Suprapubic skin (tissue), 4 donors: ENCODE results near the gene NFKBIZ. TPM values are rescaled to one million over a fixed set of nuclear protein-coding genes. Genes with fewer than 3 reads are reported as not detected.

Source experiments
- DNase-seq, 2 donors: peaks; one replicate each; pipeline ENCODE4 v3.0.0-alpha.2; 2019; ENCODE audit warnings: low spot score in 2 of 2
- H3K27ac ChIP-seq: fragments of 200-600 bp; sonication (generic); one replicate; pipeline ENCODE4 v1.5.1; 2019
- H3K27me3 ChIP-seq: fragments of 200-600 bp; sonication (generic); one replicate; pipeline ENCODE4 v1.5.1; 2019
- H3K36me3 ChIP-seq: fragments of 200-600 bp; sonication (generic); one replicate; pipeline ENCODE4 v1.5.1; 2019
- H3K4me1 ChIP-seq: fragments of 200-600 bp; sonication (generic); one replicate; pipeline ENCODE4 v1.5.1; 2019
- H3K4me3 ChIP-seq: fragments of 200-600 bp; sonication (generic); one replicate; pipeline ENCODE4 v1.5.1; 2019; ENCODE audit warnings: mild to moderate bottlenecking
- H3K9me3 ChIP-seq: fragments of 200-600 bp; sonication (generic); one replicate; pipeline ENCODE4 v1.5.1; 2019
- EP300 ChIP-seq: sonication (generic); formaldehyde crosslinking; IDR thresholded peaks from one replicate; pipeline ENCODE4 v1.6.1; 2017; ENCODE audit warnings: antibody characterized with exemption
- POLR2A ChIP-seq, 2 donors: fragments of 450-650 bp; IDR thresholded peaks; one replicate each; pipeline ENCODE4 v1.6.1; 2017; ENCODE audit warnings: antibody characterized with exemption in 2 of 2, mild to moderate bottlenecking in 2 of 2, moderate library complexity in 2 of 2
- POLR2AphosphoS5 ChIP-seq, 3 donors: sonication (generic); formaldehyde crosslinking; IDR thresholded peaks; one replicate each; pipeline ENCODE4 v1.6.1; 2017; ENCODE audit warnings: antibody characterized with exemption in 3 of 3
- WGBS: methylation state at CpG from one replicate; pipeline ENCODE4 v1.1.5; 2018; 5-methylcytosine and 5-hydroxymethylcytosine counted together
- total RNA-seq, 4 donors: library from RNA; depleted of rRNA; stranded (reverse); fragments of >200 nt; gene quantifications; one replicate each; pipeline ENCODE4 v1.1.0, GENCODE V29; 2016
- TF ChIP-seq, protein P1 (sequence below), 2 donors: fragments of 200-600 bp in 1 of 2; fragments of 450-650 bp in 1 of 2; sonication (generic) in 1 of 2; IDR thresholded peaks; one replicate each; pipeline ENCODE4 v1.5.1; 2016 to 2019; ENCODE audit warnings: antibody characterized with exemption in 2 of 2, mild to moderate bottlenecking in 1 of 2, moderate library complexity in 1 of 2

Gene NFKBIZ
- total RNA-seq, 4 donors from 2014 or later = 142 to 311 (median 159) TPM

DNA sequence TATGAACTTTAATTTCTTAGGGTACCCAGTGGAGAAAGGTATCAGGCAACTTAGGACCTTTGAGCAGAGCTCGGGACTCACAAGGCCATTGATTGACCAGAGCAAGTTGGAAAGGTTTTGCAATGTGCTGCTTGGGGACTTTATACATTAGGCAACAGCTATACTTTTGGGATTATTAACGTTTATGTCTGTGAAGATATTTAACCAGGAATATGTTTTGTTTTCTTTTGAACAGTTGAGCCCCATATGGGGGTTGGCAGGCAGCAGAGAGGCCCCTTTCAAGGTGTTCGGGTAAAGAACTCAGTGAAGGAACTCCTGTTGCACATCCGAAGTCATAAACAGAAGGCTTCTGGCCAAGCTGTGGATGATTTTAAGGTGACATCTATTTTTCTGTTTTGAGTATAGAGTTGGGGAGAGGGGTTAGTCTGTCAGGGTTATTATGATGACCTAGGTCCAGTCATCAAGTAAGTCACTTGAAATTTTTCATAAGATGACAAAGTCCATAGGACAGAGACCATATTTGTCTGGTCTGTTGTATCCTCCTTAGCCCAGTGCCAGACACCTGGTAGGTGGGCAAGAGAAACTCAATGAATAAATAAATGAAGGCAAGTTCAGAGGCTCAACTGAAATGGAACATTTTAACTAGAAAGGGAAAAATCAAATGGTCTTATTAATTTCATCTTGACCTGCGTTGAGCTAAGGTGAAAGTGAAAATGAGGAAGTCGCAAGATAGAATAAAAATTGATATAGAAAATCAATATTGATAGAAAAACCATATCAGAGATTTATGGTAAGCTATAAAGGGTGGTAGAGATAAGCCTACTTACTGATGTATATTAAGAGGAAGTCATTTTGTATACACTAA, 2.8 kb downstream of the NFKBIZ start:
- Histone ChIP-seq H3K9me3 (no peaks in the 10 kb centered on the region), H3K36me3 (peaks cover 53% of the 10 kb centered on the region), H3K4me1 (peaks cover 61% of the 10 kb centered on the region), H3K4me3 (peak overlapping the region; percentile 84), H3K27ac (peak overlapping the region; percentile 100), H3K27me3 (no peaks in the 10 kb centered on the region)
- TF ChIP-seq, protein P1, sequence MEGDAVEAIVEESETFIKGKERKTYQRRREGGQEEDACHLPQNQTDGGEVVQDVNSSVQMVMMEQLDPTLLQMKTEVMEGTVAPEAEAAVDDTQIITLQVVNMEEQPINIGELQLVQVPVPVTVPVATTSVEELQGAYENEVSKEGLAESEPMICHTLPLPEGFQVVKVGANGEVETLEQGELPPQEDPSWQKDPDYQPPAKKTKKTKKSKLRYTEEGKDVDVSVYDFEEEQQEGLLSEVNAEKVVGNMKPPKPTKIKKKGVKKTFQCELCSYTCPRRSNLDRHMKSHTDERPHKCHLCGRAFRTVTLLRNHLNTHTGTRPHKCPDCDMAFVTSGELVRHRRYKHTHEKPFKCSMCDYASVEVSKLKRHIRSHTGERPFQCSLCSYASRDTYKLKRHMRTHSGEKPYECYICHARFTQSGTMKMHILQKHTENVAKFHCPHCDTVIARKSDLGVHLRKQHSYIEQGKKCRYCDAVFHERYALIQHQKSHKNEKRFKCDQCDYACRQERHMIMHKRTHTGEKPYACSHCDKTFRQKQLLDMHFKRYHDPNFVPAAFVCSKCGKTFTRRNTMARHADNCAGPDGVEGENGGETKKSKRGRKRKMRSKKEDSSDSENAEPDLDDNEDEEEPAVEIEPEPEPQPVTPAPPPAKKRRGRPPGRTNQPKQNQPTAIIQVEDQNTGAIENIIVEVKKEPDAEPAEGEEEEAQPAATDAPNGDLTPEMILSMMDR (IDR thresholded peaks at IDR 0.05) = no peak
- WGBS = 54% methylated on average over 6 of the region's 6 CpGs
- DNase-seq = no peak

DNA sequence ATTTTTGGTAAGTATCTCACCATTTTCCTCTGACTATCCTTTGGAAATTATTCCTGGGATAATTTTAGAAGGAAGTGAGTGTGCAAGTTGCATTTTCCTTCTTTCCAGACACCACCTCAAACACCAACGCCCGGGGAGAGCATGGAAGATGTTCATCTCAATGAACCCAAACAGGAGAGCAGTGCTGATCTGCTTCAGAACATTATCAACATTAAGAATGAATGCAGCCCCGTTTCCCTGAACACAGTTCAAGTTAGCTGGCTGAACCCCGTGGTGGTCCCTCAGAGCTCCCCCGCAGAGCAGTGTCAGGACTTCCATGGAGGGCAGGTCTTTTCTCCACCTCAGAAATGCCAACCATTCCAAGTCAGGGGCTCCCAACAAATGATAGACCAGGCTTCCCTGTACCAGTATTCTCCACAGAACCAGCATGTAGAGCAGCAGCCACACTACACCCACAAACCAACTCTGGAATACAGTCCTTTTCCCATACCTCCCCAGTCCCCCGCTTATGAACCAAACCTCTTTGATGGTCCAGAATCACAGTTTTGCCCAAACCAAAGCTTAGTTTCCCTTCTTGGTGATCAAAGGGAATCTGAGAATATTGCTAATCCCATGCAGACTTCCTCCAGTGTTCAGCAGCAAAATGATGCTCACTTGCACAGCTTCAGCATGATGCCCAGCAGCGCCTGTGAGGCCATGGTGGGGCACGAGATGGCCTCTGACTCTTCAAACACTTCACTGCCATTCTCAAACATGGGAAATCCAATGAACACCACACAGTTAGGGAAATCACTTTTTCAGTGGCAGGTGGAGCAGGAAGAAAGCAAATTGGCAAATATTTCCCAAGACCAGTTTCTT, 3.9 kb downstream of the NFKBIZ start:
- H3K27ac ChIP-seq = no peak overlapping the region
- H3K36me3 ChIP-seq = peaks cover 63% of the 10 kb centered on the region
- TF ChIP-seq POLR2A (IDR thresholded peaks at IDR 0.05) (no peak), EP300 (no peak), POLR2AphosphoS5 (IDR thresholded peaks at IDR 0.05) (no peak)
- TF ChIP-seq, protein P1 (IDR thresholded peaks at IDR 0.05) = no peak
- peaks cover 66% of the 10 kb centered on the region for H3K4me1 ChIP-seq
- H3K27me3 ChIP-seq = no peaks in the 10 kb centered on the region
- H3K9me3 ChIP-seq = no peaks in the 10 kb centered on the region
- H3K4me3 ChIP-seq = peak overlapping the region; percentile 84
- WGBS = 90% methylated on average over 8 of the region's 8 CpGs
- no peak for DNase-seq

DNA sequence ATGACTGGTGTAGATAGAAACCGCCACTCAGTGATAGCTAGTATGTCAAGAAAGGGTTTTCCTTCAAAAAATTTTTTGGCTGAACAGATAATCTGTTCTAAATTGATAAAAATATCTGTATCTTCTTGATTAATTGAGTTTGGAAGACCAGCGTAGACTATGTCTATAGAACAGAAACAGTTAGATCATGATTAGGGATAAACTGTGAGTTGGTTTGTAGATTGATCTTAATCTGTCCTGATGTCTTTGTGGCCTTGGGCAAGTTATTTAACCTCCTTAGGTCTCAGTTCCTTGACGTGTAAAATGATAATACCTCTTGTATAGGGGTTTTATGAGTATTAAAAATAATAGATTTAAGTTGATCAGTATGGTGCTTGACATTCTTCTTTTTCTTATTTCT, 4.7 kb downstream of the NFKBIZ start:
- no peak for DNase-seq
- Histone ChIP-seq H3K4me1 (peaks cover 65% of the 10 kb centered on the region), H3K27me3 (no peaks in the 10 kb centered on the region), H3K9me3 (no peaks in the 10 kb centered on the region), H3K36me3 (peaks cover 71% of the 10 kb centered on the region), H3K27ac (no peak overlapping the region), H3K4me3 (peak overlapping the region; percentile 84)
- TF ChIP-seq EP300 (no peak), POLR2AphosphoS5 (IDR thresholded peaks at IDR 0.05) (no peak), POLR2A (IDR thresholded peaks at IDR 0.05) (no peak)
- TF ChIP-seq, protein P1 (IDR thresholded peaks at IDR 0.05) = no peak
- 79% methylated on average over 3 of the region's 3 CpGs for WGBS

DNA sequence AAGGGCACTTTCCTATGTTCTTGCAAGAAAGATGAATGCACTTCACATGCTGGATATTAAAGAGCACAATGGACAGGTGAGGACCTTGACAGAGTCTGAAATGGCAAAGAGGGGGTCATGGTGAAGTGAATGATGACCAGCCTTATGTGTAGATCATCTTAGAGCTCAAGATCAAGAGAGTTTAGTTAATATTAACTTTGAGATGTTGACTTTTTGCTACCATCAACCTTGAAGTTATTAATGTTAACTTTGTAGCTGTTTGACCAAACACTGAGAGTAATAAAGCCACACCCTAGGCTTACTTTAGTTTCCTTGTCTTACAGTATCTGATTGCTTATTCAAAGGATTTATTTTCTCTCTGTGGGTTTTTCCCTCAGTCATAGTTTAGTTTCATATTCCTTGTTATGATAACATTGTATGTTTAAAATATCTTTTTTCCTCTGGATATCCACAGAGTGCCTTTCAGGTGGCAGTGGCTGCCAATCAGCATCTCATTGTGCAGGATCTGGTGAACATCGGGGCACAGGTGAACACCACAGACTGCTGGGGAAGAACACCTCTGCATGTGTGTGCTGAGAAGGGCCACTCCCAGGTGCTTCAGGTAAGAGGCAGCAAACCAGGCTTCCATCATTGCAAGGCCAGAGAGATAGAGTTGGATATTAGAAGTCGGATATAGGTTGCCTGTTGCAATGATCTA, 5.4 kb downstream of the NFKBIZ start:
- Histone ChIP-seq H3K9me3 (no peaks in the 10 kb centered on the region), H3K36me3 (peaks cover 79% of the 10 kb centered on the region), H3K4me3 (no peak overlapping the region), H3K27ac (no peak overlapping the region), H3K4me1 (peaks cover 65% of the 10 kb centered on the region), H3K27me3 (no peaks in the 10 kb centered on the region)
- DNase-seq = no peak
- TF ChIP-seq POLR2A (IDR thresholded peaks at IDR 0.05) (no peak), POLR2AphosphoS5 (IDR thresholded peaks at IDR 0.05) (no peak), EP300 (no peak)
- TF ChIP-seq, protein P1 (IDR thresholded peaks at IDR 0.05) = no peak
- WGBS = 81% methylated on average over 2 of the region's 2 CpGs
